ENCODE data around the gene VCX2.
"Not testable (repeated sequence)": the region's sequence is repeated elsewhere in the genome, so short reads cannot be mapped to it uniquely, and the experiment has no call there.

Gene VCX2

DNA sequence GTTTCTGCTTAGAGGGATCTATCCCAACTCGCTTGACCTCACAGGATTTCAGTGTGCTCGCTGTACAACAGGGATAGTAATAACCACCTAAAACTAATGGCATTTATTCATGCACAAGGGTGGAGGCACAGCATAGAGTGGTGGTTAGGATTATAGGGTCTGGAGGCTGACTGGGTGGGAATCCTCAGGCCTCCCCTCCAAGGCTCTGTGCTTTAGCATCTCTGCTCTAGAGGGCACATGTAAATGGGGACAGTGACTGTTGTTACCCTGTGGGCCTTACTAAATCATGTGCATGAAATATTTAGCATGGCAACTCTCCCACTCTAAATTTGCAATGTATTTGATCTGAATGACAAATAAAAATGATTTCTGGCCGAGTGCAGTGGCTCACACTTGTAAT lies 29.2 kb downstream of the VCX2 start:
- Mint-ChIP-seq H3K27ac (no peak overlapping the region), H3K9me3 (no peaks in the 10 kb centered on the region), H3K36me3 (no peaks in the 10 kb centered on the region), H3K27me3 (no peaks in the 10 kb centered on the region), H3K4me3 (no peak overlapping the region), H3K4me1 (no peaks in the 10 kb centered on the region)
- no peak for ATAC-seq (replicated peaks)
- no peak for DNase-seq

DNA sequence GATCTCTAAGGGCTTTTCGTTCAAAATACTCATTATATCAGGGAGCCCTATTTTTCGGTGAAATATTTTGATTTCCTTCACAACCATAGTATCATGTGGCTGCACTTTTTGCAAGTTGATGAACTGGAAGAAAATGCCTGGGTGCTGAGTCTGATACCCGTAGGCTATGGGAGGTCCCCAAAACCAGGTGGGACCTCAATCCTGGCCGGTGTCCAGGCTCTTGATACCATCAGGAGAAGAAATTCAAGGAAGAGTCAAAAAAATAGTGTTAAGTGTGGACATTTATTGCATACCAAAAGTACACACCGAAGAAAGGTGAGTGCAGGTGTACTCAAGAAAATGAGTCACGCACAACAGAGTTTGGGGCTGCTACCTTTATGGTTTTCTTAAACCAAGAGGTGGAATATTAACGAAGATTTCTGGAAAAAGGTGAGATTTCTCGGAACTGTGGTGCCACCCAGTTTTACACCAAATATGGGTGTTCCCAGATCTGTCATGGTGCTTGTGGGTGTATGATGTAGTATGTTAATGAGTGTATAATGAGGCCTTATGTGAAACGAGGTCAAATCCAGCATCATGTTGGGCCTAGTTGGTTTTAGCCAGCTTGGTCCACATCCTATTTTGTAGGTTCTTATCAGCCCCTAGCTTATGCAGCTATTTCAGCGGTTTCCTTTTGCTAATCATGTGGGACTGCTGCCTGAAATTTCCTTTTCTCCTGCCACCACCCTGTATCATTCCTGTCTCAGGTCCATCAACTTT lies 29.9 kb downstream of the VCX2 start:
- no peak overlapping the region for H3K4me3 Mint-ChIP-seq

DNA sequence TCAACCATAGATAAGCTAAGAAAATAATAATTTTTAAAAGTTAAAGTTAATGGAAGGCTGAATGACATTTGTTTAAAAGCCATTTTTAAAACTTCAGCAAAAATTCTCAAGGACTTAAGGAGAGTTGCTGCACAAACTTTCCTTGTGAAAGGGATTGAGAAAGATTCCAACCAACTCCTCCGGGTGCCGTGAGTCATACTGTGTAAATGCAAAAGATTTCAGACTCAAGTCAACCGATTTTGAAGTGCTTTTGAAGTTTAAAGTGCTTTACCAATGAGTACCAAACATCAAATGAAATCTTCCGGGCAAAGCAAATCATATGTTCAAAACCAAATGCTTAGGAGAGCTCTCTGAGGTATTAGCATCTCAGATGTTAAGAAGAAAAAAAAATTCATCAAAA lies 31.4 kb downstream of the VCX2 start:
- Mint-ChIP-seq H3K27ac (no peak overlapping the region), H3K36me3 (no peaks in the 10 kb centered on the region), H3K9me3 (peaks cover under 1 to 2% of the 10 kb centered on the region in 2 donors)

More for the DNA sequence above, 29.9 kb downstream of the VCX2 start:
- DNase-seq (no peak), ATAC-seq (replicated peaks) (no peak)
- Mint-ChIP-seq H3K36me3 (no peaks in the 10 kb centered on the region), H3K4me1 (no peaks in the 10 kb centered on the region), H3K27me3 (no peaks in the 10 kb centered on the region), H3K9me3 (no peaks in the 10 kb centered on the region), H3K27ac (no peak overlapping the region)

DNA sequence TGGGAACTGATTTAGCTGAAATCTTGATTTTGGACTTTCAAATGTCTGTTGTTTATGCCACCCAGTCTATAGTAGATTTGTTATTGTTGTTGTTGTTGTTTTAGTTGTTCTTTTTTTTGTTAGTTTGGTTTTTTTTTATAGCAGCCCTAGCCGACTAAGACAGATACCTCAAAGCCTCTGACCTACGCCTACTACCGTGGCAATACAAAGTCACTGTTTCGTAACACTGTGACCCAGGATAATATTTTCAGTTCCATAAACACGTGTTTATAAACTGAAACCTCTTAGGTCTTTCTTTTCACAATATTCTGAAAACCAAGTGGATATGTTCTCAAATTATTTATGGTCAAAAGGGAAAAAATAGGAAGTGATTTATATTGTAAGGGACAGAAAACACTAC lies 32.8 kb downstream of the VCX2 start:
- H3K4me3 Mint-ChIP-seq: no peak overlapping the region
- no peak overlapping the region for H3K27ac Mint-ChIP-seq
- DNase-seq (no peak), ATAC-seq (replicated peaks) (no peak)
- no peaks in the 10 kb centered on the region for H3K27me3 Mint-ChIP-seq
- H3K4me1 Mint-ChIP-seq: no peaks in the 10 kb centered on the region
- peaks cover 0 to 1% of the 10 kb centered on the region in 2 donors for H3K36me3 Mint-ChIP-seq
- peaks cover 6 to 7% of the 10 kb centered on the region in 2 donors for H3K9me3 Mint-ChIP-seq

More for the DNA sequence above, 31.4 kb downstream of the VCX2 start:
- Mint-ChIP-seq H3K4me1 (no peaks in the 10 kb centered on the region), H3K27me3 (no peaks in the 10 kb centered on the region), H3K4me3 (no peak overlapping the region)
- DNase-seq (no peak), ATAC-seq (replicated peaks) (no peak)

DNA sequence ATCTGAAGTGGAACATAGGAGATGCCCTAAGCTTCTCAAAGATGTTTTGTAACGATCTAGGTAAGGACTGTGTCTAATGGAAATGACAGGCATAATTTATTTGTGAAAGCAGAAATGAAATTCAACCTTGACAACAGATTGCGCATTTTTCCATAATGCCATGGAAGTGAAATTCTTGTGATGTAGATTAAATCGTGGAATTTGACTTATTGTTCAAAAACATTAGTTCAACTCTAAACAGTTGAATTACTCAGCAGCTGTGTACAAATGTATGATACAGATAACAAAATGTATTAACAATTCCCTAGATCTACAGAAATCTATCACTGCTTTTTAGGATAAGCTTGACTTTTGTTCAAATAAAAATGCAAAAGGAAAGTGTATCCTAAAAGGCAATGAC lies 44.4 kb downstream of the VCX2 start:
- no peak for DNase-seq
- Mint-ChIP-seq H3K36me3 (no peaks in the 10 kb centered on the region), H3K9me3 (peaks cover 0 to 1% of the 10 kb centered on the region in 2 donors), H3K27ac (no peak overlapping the region), H3K4me3 (no peak overlapping the region), H3K4me1 (no peaks in the 10 kb centered on the region), H3K27me3 (no peaks in the 10 kb centered on the region)
- no peak for ATAC-seq (replicated peaks)

DNA sequence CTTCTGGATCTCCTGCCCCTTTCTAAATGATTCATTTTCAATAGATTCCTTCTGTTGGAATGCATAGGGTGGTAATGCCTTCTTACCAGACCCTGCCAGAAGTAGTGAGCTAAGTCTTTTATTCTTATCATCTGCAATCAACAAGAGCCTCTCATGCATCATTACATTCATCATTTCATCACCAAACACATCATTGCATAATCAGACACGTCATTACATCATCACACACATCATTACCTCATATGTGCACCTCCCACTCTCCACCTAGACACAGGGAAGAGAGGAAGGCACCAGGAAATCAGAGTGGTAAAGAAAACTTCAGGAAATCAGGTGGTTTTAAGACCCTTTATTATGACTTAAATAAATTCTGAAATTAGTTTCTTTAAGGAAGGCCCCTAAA lies 45.0 kb downstream of the VCX2 start:
- DNase-seq (no peak), ATAC-seq (replicated peaks) (no peak)
- Mint-ChIP-seq H3K27ac (no peak overlapping the region), H3K36me3 (no peaks in the 10 kb centered on the region), H3K4me3 (no peak overlapping the region), H3K27me3 (no peaks in the 10 kb centered on the region), H3K9me3 (no peaks in the 10 kb centered on the region), H3K4me1 (no peaks in the 10 kb centered on the region)

DNA sequence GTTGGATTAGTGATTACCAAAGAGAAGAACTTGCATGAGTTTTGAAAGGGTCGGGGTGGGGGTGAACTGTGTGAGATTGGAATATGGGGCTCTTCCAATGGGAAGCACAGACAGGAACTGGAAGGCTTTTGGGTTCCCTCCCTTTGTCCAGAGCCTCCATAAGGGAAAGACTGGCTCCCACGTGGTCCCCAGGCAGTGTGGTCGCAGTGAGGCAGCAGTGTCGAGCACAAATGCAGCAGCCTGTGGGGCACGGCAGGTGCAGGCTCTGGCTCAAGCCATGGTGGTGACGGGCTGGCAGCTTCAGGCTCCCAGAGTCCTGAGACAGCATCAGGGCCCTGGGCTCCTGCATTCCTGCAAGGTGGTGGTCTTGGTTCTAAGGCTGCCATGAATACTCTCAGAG lies 45.5 kb downstream of the VCX2 start:
- Mint-ChIP-seq H3K36me3 (no peaks in the 10 kb centered on the region), H3K4me1 (no peaks in the 10 kb centered on the region), H3K27ac (no peak overlapping the region), H3K4me3 (no peak overlapping the region), H3K9me3 (no peaks in the 10 kb centered on the region), H3K27me3 (no peaks in the 10 kb centered on the region)
- ATAC-seq (replicated peaks): no peak
- no peak for DNase-seq

DNA sequence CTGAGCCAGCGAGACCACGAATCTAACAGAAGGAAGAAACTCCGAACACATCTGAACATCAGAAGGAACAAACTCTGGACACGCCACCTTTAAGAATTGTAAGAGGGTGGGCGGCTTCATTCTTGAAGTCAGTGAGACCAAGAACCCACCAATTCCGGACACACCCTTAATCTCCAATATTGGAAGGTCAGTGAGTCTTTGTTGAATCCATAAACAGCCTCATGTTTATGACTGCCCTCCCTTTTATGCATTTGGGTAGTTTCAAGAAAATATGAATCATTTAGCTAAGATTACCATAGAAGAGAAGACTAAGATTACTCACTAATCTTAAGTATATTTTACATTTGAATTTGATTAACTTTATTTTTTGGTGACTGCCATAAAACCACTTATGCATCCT lies 48.5 kb downstream of the VCX2 start:
- H3K9me3 Mint-ChIP-seq: peaks cover 2 to 7% of the 10 kb centered on the region in 2 donors
- no peak overlapping the region for H3K4me3 Mint-ChIP-seq
- DNase-seq (no peak), ATAC-seq (replicated peaks) (no peak)
- no peaks in the 10 kb centered on the region for H3K4me1 Mint-ChIP-seq
- H3K36me3 Mint-ChIP-seq: no peaks in the 10 kb centered on the region
- no peaks in the 10 kb centered on the region for H3K27me3 Mint-ChIP-seq
- no peak overlapping the region for H3K27ac Mint-ChIP-seq

DNA sequence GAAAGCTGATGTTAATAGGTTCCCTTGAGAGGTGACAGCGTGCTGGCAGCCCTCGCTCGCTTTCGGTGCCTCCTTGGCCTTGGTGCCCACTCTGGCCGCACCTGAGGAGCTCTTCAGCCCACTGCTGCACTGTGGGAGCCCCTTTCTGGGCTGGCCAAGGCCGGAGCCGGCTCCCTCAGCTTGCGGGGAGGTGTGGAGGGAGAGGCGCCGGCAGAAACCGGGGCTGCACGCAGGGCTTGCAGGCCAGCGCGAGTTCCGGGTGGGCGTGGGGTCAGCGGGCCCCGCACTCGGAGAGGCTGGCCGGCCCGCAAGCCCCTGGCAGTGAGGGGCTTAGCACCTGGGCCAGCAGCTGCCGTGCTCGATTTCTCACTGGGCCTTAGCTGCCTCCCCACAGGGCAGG lies 49.7 kb downstream of the VCX2 start:
- ATAC-seq (replicated peaks); DNase-seq; H3K36me3 Mint-ChIP-seq; H3K4me1 Mint-ChIP-seq; H3K27ac Mint-ChIP-seq; H3K4me3 Mint-ChIP-seq; H3K27me3 Mint-ChIP-seq; H3K9me3 Mint-ChIP-seq: not testable (repeated sequence)
